ENCODE measurements around the gene SCUBE2. TPM values are rescaled to one million over a fixed set of nuclear protein-coding genes. Genes with fewer than 3 reads are reported as not detected.

The SCUBE2 gene
- total RNA-seq, 4 donors from 2014 or later, result 4.6 to 20.0 (median 10.9) TPM

DNA sequence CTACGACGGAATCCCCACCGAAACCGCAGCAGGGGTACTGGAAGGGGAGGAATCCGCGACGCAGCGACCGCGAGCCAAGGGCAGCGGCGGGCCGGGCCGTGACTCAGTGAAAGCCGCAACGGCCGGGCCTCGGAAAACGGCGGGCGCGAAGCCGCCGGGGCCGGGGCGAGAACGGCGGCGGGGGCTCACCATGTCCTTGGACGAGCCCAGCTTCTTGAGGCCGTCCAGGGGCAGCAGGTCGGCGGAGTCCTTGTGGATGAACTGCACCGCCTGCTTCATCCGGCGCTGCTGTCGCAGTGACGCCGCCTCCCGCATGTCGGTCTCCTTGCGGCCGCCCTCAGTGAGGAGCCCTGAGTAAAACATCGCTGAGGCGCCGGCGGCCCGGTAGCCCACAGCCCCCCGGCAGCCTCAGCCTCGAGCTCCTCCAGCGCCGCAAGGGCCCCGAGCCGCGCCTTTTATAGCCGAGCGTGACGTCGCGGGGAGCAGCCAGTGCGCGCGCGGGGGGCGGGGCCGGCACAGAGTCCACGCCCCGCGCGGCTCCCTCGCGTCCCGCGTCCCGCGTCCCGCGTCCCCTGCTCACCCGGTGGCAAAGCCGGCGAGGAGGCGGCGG lies 87.7 kb downstream of the SCUBE2 start, which contains the start of gene NRIP3:
NRIP3 (minus strand) TSS at position 429 of the 610 bp plus-strand sequence; CDS start at position 363, 66 bp downstream.
- in situ Hi-C loops (cut with MboI; ENCODE audit: low pct_ligation_motif_present in 1 of 4, low pct_unique_long_range_greater_than_20kb in 1 of 4, low sequenced_read_pairs in 3 of 4), result loop anchor here in 2 of 4 donors (25.0 kb wide), 2 partner anchors 134 to 509 kb away; no protein-coding TSS in a partner anchor
- peak; percentile 81 for DNase-seq
- H3K4me3 ChIP-seq, result peak within 1 kb of the TSS; percentile 5 to 58 (median 36)
- no peaks in the 10 kb centered on the region for H3K36me3 ChIP-seq
- peaks cover 6 to 20% (median 19%) of the 10 kb centered on the region in 4 donors for H3K4me1 ChIP-seq
- H3K9me3 ChIP-seq, result no peaks in the 10 kb centered on the region
- TF ChIP-seq POLR2A (IDR thresholded peaks at IDR 0.05) (no peak), EP300 (IDR thresholded peaks at IDR 0.05; ENCODE audit: low read depth) (no peak), POLR2AphosphoS5 (IDR thresholded peaks at IDR 0.05) (peak in 2 of 3 donors; percentile 21 to 31)
- TF ChIP-seq, protein P1, sequence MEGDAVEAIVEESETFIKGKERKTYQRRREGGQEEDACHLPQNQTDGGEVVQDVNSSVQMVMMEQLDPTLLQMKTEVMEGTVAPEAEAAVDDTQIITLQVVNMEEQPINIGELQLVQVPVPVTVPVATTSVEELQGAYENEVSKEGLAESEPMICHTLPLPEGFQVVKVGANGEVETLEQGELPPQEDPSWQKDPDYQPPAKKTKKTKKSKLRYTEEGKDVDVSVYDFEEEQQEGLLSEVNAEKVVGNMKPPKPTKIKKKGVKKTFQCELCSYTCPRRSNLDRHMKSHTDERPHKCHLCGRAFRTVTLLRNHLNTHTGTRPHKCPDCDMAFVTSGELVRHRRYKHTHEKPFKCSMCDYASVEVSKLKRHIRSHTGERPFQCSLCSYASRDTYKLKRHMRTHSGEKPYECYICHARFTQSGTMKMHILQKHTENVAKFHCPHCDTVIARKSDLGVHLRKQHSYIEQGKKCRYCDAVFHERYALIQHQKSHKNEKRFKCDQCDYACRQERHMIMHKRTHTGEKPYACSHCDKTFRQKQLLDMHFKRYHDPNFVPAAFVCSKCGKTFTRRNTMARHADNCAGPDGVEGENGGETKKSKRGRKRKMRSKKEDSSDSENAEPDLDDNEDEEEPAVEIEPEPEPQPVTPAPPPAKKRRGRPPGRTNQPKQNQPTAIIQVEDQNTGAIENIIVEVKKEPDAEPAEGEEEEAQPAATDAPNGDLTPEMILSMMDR (IDR thresholded peaks at IDR 0.05), result no peak
- WGBS, 2 donors (ENCODE audit: low coverage in 1 of 2), result 5% methylated on average over 46 of the region's 83 CpGs; no CpG with 5 or more reads in 1 of the 2 donors
- intact Hi-C loops (cut with DNase I; ENCODE audit: low total_unique reads), result no loop called here
- H3K27me3 ChIP-seq, result peaks cover 47% of the 10 kb centered on the region
- H3K27ac ChIP-seq, result peak within 1 kb of the TSS in 1 of 4 donors; percentile 16

DNA sequence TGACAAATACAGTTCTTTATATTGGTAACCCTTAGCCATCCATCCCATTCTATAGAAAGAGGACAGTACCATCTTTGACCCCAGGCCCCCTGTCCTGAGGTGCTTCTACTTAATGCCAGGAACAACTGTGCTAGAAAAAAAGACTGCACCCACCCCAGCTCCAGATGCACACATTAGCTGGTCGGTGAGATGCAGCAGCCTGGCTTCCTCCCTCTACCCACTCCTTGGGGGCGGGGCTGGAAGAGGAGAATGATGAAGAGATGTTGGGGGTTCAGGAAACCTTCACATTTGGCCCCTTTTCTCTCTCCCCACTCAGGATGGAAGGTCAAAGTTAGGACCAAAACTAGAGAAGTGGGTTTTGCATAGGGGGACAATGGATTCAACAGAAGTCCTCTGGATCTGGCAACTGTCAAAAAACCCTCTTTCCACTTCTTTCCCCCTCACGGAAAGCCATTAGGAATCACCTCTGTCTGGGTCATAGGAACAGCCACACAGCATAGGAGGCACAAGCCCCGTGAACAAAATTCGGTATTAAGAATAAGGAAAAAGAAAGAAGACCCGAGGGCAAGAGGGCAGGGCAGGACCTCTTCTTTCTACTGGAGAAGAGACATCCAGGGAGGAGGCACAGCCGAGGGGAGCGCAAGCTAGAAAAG lies 88.4 kb downstream of the SCUBE2 start:
- no peaks in the 10 kb centered on the region for H3K9me3 ChIP-seq
- H3K27me3 ChIP-seq, result peaks cover 47% of the 10 kb centered on the region
- in situ Hi-C loops (cut with MboI; ENCODE audit: low pct_ligation_motif_present in 1 of 4, low pct_unique_long_range_greater_than_20kb in 1 of 4, low sequenced_read_pairs in 3 of 4), result loop anchor here in 2 of 4 donors (25.0 kb wide), 2 partner anchors 134 to 509 kb away; no protein-coding TSS in a partner anchor
- WGBS, 2 donors (ENCODE audit: low coverage in 1 of 2), result 14 to 21% methylated on average over 4 to 8 of the region's 8 CpGs
- no peaks in the 10 kb centered on the region for H3K36me3 ChIP-seq
- peak overlapping the region in 1 of 4 donors; percentile 16 for H3K27ac ChIP-seq
- DNase-seq, result no peak
- peaks cover 6 to 20% (median 19%) of the 10 kb centered on the region in 4 donors for H3K4me1 ChIP-seq
- H3K4me3 ChIP-seq, result peak overlapping the region; percentile 5 to 58 (median 36)
- intact Hi-C loops (cut with DNase I; ENCODE audit: low total_unique reads), result no loop called here
- TF ChIP-seq EP300 (IDR thresholded peaks at IDR 0.05; ENCODE audit: low read depth), result no peak
- TF ChIP-seq POLR2A (IDR thresholded peaks at IDR 0.05), result no peak
- TF ChIP-seq, protein P1 (IDR thresholded peaks at IDR 0.05), result no peak
- no peak for TF ChIP-seq POLR2AphosphoS5 (IDR thresholded peaks at IDR 0.05)

GRCh38 chr11:9001736-9002135 lies 89.7 kb downstream of the SCUBE2 start:
- Histone ChIP-seq H3K4me1 (peaks cover 6 to 20% (median 19%) of the 10 kb centered on the region in 4 donors), H3K27me3 (peaks cover 47% of the 10 kb centered on the region), H3K27ac (no peak overlapping the region), H3K36me3 (no peaks in the 10 kb centered on the region), H3K9me3 (no peaks in the 10 kb centered on the region), H3K4me3 (no peak overlapping the region)
- WGBS, 2 donors (ENCODE audit: low coverage in 1 of 2), result 79 to 95% methylated on average over 4 to 6 of the region's 6 CpGs
- in situ Hi-C loops (cut with MboI; ENCODE audit: low pct_ligation_motif_present in 1 of 4, low pct_unique_long_range_greater_than_20kb in 1 of 4, low sequenced_read_pairs in 3 of 4) (loop anchor here in 2 of 4 donors (25.0 kb wide), 2 partner anchors 136 to 511 kb away; no protein-coding TSS in a partner anchor), intact Hi-C loops (cut with DNase I; ENCODE audit: low total_unique reads) (no loop called here)
- DNase-seq, result no peak
- TF ChIP-seq POLR2AphosphoS5 (IDR thresholded peaks at IDR 0.05) (no peak), EP300 (IDR thresholded peaks at IDR 0.05; ENCODE audit: low read depth) (no peak), POLR2A (IDR thresholded peaks at IDR 0.05) (no peak)
- TF ChIP-seq, protein P1 (IDR thresholded peaks at IDR 0.05), result no peak

DNA sequence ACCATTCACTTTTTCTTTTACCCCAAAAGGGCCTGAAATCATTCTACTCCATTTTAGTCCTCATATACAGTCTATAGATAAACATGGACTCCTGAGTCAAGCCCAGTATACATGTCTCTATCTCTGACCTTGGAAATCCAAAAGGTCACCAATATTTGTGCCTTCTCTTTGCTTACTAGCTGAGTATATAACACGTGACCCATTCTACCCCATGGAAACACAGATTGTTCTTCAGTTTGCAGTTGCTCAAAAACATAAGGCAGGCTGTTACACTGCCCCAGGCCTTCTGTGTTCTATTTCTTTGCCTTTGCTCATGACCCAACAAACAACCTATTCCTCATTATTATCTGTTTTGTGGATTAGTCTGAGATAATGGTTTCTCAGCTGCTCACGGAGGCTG lies 93.4 kb downstream of the SCUBE2 start:
- H3K27me3 ChIP-seq, result peaks cover 26% of the 10 kb centered on the region
- no peak for TF ChIP-seq EP300 (IDR thresholded peaks at IDR 0.05; ENCODE audit: low read depth)
- TF ChIP-seq, protein P1 (IDR thresholded peaks at IDR 0.05), result no peak
- no peak for TF ChIP-seq POLR2A (IDR thresholded peaks at IDR 0.05)
- no peak for TF ChIP-seq POLR2AphosphoS5 (IDR thresholded peaks at IDR 0.05)
- DNase-seq, result no peak
- in situ Hi-C loops (cut with MboI; ENCODE audit: low pct_ligation_motif_present in 1 of 4, low pct_unique_long_range_greater_than_20kb in 1 of 4, low sequenced_read_pairs in 3 of 4) (no loop called here), intact Hi-C loops (cut with DNase I; ENCODE audit: low total_unique reads) (no loop called here)
- H3K27ac ChIP-seq, result no peak overlapping the region
- no peaks in the 10 kb centered on the region for H3K9me3 ChIP-seq
- H3K4me1 ChIP-seq, result peaks cover 0 to 5% (median 4%) of the 10 kb centered on the region in 4 donors
- WGBS, 2 donors (ENCODE audit: low coverage in 1 of 2), result 91 to 96% methylated on average over 2 of the region's 2 CpGs
- H3K36me3 ChIP-seq, result no peaks in the 10 kb centered on the region
- H3K4me3 ChIP-seq, result no peak overlapping the region

Data from transverse colon (tissue), 4 donors.